Measurements from ENCODE around the gene RPH3AL.
"Not testable (repeated sequence)": the region's sequence is repeated elsewhere in the genome, so short reads cannot be mapped to it uniquely, and the experiment has no call there.

RPH3AL gene

GRCh38 chr17:378068-378467 lies 25.5 kb upstream of the RPH3AL start:
- no peak for DNase-seq

- no peak for DNase-seq
Measured at GRCh38 chr17:376936-377863, 24.6 kb upstream of the RPH3AL start.

- no peak for DNase-seq
Measured at GRCh38 chr17:373613-374230, 21.1 kb upstream of the RPH3AL start.

GRCh38 chr17:372157-373152 lies 19.8 kb upstream of the RPH3AL start:
- no peak for DNase-seq

GRCh38 chr17:371583-371982 lies 19.0 kb upstream of the RPH3AL start:
- no peak for DNase-seq

GRCh38 chr17:367656-368055 lies 15.0 kb upstream of the RPH3AL start:
- DNase-seq, result not testable (repeated sequence)

GRCh38 chr17:366657-367615 lies 14.3 kb upstream of the RPH3AL start:
- DNase-seq, result not testable (repeated sequence)

GRCh38 chr17:364766-365165 lies 12.2 kb upstream of the RPH3AL start:
- DNase-seq, result no peak

GRCh38 chr17:364308-364707 lies 11.7 kb upstream of the RPH3AL start:
- DNase-seq, result no peak

- no peak for DNase-seq
Measured at GRCh38 chr17:362721-363120, 10.1 kb upstream of the RPH3AL start.

GRCh38 chr17:360092-360750 lies 7.6 kb upstream of the RPH3AL start:
- no peak for DNase-seq

- no peak for DNase-seq
Measured at GRCh38 chr17:358491-359151, 6.0 kb upstream of the RPH3AL start.

GRCh38 chr17:357644-358043 lies 5.0 kb upstream of the RPH3AL start:
- no peak for DNase-seq

- no peak for DNase-seq
Measured at GRCh38 chr17:356671-357434, 4.2 kb upstream of the RPH3AL start.

- no peak for DNase-seq
Measured at GRCh38 chr17:354651-355556, 2.3 kb upstream of the RPH3AL start.

GRCh38 chr17:353838-354234 lies 1.2 kb upstream of the RPH3AL start:
- no peak for DNase-seq

GRCh38 chr17:353213-353837 lies 718 bp upstream of the RPH3AL start:
- peak in 1 of 2 donors; percentile 10 for DNase-seq

- DNase-seq, result no peak
Measured at GRCh38 chr17:351875-352420, 659 bp downstream of the RPH3AL start.
